Measurements from ENCODE around the gene CDH23. TPM values are rescaled to one million over a fixed set of nuclear protein-coding genes. Genes with fewer than 3 reads are reported as not detected.

Gene CDH23
- total RNA-seq, 2 donors from 2014 or later = 1.4 to 1.6 TPM

DNA sequence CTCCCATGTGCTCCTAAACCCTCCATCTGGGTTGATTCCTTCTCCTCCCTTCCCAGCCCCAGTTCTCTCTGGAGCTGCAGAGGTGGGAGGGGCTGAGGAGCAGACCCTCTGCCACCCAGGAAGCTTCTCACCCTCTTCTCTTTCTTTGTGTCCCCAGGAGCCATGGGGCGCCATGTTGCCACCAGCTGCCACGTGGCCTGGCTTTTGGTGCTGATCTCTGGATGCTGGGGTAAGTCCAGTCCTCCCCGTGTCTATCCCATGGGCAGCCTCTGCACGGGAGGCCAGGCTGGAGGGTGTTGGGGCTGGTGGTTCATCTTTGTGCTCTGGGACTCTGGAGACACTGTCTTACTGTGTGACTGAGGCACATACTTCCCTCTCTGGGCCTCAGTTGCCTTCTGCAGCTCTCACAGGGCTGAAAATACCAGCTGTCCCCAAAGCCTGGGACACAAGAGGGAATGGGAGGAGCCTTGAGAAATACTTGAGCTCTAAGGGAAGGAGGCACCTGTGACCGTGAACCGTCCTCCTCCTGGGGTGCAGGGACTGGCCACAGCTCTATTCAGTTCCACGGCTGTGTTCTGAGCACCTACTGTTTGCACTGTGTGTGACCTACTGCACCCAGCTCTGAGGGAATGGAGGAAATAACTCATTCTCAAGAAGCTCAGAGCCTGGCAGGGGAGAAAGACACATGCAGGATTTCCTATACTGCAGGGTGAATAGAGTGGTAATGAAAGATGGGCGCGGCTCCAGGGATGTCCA lies 43.1 kb downstream of the CDH23 start:
- no peak overlapping the region for H3K4me3 ChIP-seq
- H3K36me3 ChIP-seq = no peaks in the 10 kb centered on the region
- no peaks in the 10 kb centered on the region for H3K9me3 ChIP-seq
- no peak for TF ChIP-seq CTCF (IDR thresholded peaks at IDR 0.05)
- intact Hi-C loops (cut with DNase I) = no loop called here
- DNase-seq = no peak
- H3K27ac ChIP-seq = no peak overlapping the region
- no peaks in the 10 kb centered on the region for H3K27me3 ChIP-seq
- H3K4me1 ChIP-seq = no peaks in the 10 kb centered on the region
- no peak overlapping the region for H3K9ac ChIP-seq (ENCODE audit: low read depth in 2 of 2, low read length in 2 of 2)

- H3K4me3 ChIP-seq = no peak overlapping the region
- intact Hi-C loops (cut with DNase I) = no loop called here
- no peak for DNase-seq
- H3K9ac ChIP-seq (ENCODE audit: low read depth in 2 of 2, low read length in 2 of 2) = no peak overlapping the region
- H3K4me1 ChIP-seq = no peaks in the 10 kb centered on the region
- H3K27me3 ChIP-seq = no peaks in the 10 kb centered on the region
- TF ChIP-seq CTCF (IDR thresholded peaks at IDR 0.05) = no peak
- H3K9me3 ChIP-seq = no peaks in the 10 kb centered on the region
- H3K27ac ChIP-seq = no peak overlapping the region
- no peaks in the 10 kb centered on the region for H3K36me3 ChIP-seq
Observed at GRCh38 chr10:71440506-71441035, 43.9 kb downstream of the CDH23 start.

- Histone ChIP-seq H3K27me3 (no peaks in the 10 kb centered on the region), H3K9me3 (no peaks in the 10 kb centered on the region), H3K4me1 (no peaks in the 10 kb centered on the region), H3K36me3 (no peaks in the 10 kb centered on the region), H3K4me3 (no peak overlapping the region), H3K9ac (ENCODE audit: low read depth in 2 of 2, low read length in 2 of 2) (no peak overlapping the region), H3K27ac (no peak overlapping the region)
- intact Hi-C loops (cut with DNase I) = no loop called here
- no peak for TF ChIP-seq CTCF (IDR thresholded peaks at IDR 0.05)
- no peak for DNase-seq
Observed at GRCh38 chr10:71442000-71442399, 45.3 kb downstream of the CDH23 start.

DNA sequence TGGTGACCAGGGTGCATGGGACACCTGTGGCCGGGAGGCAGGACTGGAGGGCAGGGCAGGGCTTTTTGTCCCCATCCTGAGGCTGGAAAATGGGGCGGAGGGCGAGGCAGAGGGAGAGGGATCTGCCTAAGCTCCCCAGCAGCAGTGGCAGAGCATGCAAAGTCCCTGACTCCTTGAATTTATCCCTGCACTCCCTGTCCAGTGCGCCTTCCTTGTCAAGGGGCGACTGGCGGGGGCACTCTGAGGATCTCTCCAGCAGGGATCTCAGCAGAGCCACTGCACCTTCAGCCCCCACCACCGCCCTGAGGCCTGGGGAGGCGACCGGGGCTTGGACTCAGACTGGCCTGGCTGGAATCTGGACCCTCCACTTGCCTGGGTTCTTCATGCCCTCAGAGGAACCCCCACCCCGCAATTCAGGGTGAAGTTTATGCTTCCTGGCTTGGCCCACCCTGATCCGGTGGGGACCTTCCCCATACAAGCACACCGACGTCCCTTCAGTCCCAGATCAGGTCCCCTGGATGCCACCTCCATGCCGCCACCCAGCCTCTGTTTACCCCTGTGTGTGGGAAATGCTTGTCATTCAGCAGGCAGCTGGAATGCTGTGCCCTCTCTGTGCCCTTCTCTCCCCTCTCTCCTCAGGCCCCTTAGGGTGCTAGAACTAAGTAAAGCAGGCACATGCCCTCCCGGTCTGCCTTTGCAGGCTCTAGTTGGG lies 46.3 kb downstream of the CDH23 start:
- intact Hi-C loops (cut with DNase I) = no loop called here
- H3K4me1 ChIP-seq = no peaks in the 10 kb centered on the region
- no peak for TF ChIP-seq CTCF (IDR thresholded peaks at IDR 0.05)
- H3K27ac ChIP-seq = no peak overlapping the region
- no peak for DNase-seq
- no peak overlapping the region for H3K4me3 ChIP-seq
- no peak overlapping the region for H3K9ac ChIP-seq (ENCODE audit: low read depth in 2 of 2, low read length in 2 of 2)
- H3K27me3 ChIP-seq = no peaks in the 10 kb centered on the region
- H3K36me3 ChIP-seq = no peaks in the 10 kb centered on the region
- H3K9me3 ChIP-seq = no peaks in the 10 kb centered on the region

DNA sequence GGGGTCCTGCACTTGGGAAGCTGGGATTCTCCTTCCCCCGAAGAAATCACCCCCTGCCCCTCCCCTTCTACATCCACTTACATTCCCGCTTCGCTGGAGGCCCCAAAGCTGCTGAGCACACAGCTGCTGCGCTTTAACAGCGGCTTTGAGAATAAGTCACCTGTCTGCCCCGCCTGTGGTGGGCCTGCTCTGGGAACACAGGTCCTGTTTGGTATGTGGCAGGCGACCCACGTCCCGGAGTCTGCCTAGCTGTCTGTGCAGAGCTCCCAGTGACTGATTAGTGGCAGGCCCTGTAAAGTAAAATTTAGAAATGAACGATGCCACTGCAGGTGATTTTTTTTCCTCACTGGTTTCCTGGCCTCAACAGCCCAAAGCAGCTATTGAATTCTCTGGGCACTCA lies 47.0 kb downstream of the CDH23 start:
- DNase-seq = no peak
- H3K9ac ChIP-seq (ENCODE audit: low read depth in 2 of 2, low read length in 2 of 2) = no peak overlapping the region
- H3K9me3 ChIP-seq = no peaks in the 10 kb centered on the region
- no peak overlapping the region for H3K4me3 ChIP-seq
- H3K27ac ChIP-seq = no peak overlapping the region
- no peaks in the 10 kb centered on the region for H3K27me3 ChIP-seq
- H3K4me1 ChIP-seq = no peaks in the 10 kb centered on the region
- intact Hi-C loops (cut with DNase I) = no loop called here
- no peak for TF ChIP-seq CTCF (IDR thresholded peaks at IDR 0.05)
- H3K36me3 ChIP-seq = no peaks in the 10 kb centered on the region

Data from colonic mucosa (tissue), 4 donors.